ENCODE data around the gene ERCC2.
"Not testable (repeated sequence)": the region's sequence is repeated elsewhere in the genome, so short reads cannot be mapped to it uniquely, and the experiment has no call there.

DNA sequence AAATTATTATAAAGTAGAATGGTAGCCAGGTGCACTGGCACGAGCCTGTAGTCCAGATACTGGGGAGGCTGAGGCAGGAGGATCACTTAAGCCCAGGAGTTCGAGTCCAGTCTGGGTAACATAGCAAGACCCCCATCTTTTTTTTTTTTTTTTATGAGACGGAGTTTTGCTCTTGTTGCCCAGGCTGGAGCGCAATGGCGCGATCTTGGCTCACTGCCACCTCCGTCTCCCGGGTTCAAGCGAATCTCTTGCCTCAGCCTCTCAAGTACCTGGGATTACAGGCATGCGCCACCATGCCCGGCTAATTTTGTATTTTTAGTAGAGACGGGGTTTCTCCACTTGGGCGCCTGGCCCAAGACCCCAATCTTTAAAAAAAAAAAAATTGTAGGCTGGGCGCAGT, 58.1 kb downstream of the ERCC2 start:
- TF ChIP-seq, protein P1, sequence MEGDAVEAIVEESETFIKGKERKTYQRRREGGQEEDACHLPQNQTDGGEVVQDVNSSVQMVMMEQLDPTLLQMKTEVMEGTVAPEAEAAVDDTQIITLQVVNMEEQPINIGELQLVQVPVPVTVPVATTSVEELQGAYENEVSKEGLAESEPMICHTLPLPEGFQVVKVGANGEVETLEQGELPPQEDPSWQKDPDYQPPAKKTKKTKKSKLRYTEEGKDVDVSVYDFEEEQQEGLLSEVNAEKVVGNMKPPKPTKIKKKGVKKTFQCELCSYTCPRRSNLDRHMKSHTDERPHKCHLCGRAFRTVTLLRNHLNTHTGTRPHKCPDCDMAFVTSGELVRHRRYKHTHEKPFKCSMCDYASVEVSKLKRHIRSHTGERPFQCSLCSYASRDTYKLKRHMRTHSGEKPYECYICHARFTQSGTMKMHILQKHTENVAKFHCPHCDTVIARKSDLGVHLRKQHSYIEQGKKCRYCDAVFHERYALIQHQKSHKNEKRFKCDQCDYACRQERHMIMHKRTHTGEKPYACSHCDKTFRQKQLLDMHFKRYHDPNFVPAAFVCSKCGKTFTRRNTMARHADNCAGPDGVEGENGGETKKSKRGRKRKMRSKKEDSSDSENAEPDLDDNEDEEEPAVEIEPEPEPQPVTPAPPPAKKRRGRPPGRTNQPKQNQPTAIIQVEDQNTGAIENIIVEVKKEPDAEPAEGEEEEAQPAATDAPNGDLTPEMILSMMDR (IDR thresholded peaks at IDR 0.05): not testable (repeated sequence)
- TF ChIP-seq POLR2A (IDR thresholded peaks at IDR 0.05): not testable (repeated sequence)

Measured in testis (tissue), 2 donors.